ENCODE data around the gene PRSS23. TPM values are rescaled to one million over a fixed set of nuclear protein-coding genes. Genes with fewer than 3 reads are reported as not detected.
"Not testable (repeated sequence)": the region's sequence is repeated elsewhere in the genome, so short reads cannot be mapped to it uniquely, and the experiment has no call there.

Gene PRSS23
- total RNA-seq, 1 donor from 2014 or later, result 27.8 TPM

DNA sequence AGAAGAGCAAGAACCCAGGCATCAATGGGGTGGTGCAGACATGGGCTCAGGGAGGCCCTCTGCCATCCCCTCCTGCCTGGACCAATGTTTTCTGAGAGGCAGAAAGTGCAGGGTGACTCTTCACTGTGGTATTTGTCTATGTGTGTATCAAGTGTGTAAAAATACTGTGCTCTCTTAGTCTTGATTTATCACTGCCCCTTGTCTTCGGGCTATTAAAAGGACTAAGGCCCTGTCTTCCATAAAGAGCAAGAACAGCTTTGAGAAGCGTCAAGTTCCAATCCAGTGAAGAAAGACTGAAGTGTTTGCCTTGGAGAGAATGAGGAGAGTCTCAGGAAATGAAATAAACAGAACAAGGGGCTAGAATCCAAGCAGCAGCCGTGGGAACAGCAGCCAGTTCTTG, 14.4 kb downstream of the PRSS23 start:
- no peak for DNase-seq (ENCODE audit: low spot score)

DNA sequence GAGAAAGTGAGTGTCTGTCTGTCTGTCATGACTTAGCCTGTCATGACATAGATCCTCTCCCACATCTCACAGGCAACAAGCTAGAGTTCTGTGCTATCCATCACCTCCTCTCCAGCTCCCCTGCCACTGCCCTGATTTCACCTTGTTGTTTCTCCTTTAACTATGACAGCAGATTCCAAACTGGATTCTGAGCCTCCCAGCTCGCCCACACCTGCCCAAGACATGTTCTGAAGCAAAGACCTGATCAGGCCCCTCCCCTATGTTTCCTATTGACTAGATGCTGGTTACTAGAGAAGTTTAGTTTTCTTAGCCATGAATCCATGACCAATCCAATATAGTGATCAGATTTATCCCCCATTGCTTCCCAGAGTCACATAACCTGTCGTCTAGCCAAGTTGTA, 15.4 kb downstream of the PRSS23 start:
- no peak for DNase-seq (ENCODE audit: low spot score)

DNA sequence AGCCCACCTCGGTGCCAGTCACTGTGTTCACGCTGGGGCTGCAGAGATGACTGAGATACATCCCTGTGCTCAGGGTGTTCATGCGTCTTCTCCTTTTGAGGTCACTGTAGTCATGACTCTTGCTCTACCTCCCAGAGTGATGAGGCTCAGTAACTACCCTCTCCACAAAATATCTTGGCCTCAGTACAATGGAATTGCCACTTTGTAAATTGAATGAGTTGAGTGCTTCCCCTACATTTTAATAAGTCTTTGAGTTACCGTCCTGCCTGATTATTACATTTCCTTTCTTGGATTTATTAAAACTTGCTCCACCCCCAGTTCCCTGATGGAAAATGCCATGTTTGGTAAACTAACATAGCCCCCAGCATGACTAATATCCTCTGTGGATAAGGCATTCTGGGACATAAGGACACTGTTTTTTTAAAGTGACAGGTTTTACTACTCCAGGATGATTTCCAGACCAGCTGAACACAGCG, 15.9 kb downstream of the PRSS23 start:
- DNase-seq (ENCODE audit: low spot score), result no peak

DNA sequence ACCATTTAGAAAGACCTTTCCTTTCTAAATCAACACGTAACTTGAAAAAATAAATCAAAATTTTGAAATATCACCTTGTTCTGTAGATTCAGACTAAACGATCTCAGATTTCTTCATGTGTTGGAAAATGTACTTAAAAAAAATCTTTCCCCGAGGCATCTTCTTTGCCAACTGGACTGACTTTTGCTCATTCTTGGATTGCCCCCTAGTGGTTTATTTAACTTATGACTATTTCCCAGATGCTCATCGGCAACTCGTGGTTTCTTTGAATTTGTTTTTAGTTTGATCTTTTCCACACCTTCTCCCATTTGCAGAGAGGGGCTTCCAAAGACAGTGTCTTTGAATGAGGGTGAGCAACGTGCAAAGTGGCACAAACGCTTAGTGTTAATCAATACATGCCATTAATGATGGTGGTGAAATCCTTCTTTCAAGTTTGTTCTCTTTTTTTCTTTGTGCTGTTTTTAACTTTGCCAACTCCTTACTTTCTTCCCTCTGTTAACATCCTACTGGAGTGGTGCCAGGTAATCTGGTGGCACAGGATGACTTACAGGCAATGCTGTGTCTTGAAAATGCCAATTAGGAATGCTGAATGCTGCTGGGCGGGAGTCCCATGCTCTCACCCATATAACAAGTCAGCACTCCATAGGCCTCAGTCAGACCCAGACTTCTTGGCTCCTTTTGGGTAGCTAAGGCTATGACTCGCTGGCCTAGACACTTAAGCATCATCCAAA, 18.3 kb downstream of the PRSS23 start:
- no peak for DNase-seq (ENCODE audit: low spot score)

DNA sequence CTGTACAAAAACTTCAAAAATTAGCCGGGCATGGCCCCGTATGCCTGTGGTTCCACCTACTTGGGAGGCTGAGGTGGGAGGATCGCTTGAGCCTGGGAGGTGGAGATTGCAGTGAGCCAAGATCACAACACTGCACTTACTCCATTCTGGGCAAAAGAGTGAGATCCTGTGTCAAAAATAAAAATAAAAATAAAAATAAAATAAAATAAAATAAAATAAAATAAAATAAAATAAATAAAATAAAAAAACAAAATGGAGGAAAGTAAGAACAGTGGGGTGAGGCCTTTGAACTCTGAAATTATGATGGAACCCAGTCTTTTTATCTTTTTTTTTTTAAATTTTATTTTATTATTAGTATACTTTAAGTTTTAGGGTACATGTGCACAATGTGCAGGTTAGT, 23.8 kb downstream of the PRSS23 start:
- not testable (repeated sequence) for DNase-seq (ENCODE audit: low spot score)

DNA sequence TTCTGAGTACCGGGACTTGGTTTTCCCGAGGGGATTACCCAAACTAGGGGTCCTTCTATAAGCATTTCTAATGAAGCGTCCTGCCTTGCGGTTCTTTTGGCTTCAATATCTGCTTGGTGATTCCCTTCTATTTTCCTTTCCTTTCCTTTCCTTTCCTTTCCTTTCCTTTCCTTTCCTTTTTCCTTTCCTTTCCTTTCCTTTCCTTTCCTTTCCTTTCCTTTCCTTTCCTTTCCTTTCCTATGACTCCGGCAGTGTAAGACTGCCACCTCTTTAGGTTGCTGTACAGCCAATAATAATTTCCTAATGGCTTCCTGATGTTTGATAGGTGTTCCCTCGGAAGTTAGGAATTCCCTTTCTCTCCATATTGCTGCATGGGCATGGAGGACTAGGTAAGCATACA, 34.0 kb downstream of the PRSS23 start:
- DNase-seq (ENCODE audit: low spot score), result not testable (repeated sequence)

DNA sequence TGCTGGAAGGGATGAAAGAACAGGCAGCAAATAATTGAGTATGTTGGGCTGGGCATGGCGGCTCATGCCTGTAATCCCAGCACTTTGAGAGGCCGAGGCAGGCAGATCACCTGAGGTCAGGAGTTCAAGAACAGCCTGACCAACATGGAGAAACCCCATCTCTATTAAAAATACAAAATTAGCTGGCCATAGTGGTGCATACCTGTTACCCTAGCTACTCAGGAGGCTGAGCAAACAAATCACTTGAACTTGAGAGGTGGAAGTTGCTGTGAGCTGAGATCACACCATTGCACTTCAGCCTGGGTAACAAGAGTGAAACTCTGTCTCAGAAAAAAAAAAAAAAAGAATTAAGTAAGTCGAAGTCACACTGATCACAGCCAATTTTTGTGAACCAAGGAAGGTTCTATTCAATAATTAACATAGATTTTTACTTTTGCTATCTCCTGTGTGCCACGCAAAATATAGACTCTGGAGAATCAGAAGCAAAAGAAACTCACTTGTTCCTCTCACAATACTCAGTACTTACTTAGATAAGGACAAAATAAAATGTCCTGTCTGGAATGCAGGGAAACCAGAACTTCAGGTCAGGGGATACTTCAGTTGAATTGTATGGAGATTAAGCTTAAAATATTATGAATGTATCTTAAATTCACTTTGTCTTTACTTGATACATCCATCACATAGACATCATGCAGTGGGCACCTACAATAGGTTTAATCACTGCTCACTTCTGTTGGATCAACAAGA, 44.6 kb downstream of the PRSS23 start:
- not testable (repeated sequence) for DNase-seq (ENCODE audit: low spot score)

DNA sequence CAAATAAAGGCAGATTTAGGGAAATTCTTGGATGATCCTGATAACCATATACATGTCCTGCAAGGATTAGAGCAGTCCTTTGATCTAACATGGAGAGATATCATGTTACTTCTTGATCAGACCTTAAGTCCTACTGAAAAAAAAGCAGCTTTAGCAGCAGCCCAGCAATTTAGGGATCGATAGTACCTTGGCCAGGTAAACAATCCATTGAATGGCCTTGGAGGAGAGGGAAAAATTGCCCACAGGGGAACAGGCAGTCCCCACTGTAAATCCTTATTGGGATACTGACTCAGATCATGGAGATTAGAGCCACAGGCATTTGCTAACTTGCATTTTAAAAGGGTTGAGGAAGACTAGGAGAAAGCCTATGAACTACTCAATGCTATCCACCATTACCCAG, 47.8 kb downstream of the PRSS23 start:
- DNase-seq (ENCODE audit: low spot score), result no peak

DNA sequence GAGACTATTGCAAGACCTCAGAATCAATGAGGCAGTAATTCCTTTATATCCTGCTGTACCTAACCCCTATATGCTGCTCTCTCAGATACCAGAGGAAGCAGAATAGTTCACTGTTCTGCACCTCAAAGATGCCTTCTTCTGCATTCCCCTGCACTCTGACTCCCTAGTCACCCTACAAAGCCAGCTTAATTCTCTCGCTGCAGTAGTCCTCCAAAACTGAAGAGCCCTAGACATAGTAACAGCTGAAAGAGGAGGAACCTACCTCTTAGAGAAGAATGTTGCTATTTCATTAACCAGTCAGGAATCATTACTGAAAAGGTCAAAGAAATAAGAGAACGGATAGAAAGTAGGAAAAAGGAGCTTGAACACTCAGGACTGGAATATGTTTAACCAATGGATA, 49.3 kb downstream of the PRSS23 start:
- no peak for DNase-seq (ENCODE audit: low spot score)

Other genes starting within 250 kb of the PRSS23 start
- 40.2 TPM for gene ME3, start 127.9 kb upstream of the PRSS23 start, total RNA-seq
- 25.0 TPM for gene FZD4, start 154.9 kb downstream of the PRSS23 start, total RNA-seq
- 25.5 TPM for gene TMEM135, start 237.4 kb downstream of the PRSS23 start, total RNA-seq

All from ureter (tissue), 1 donor.